IMR-90 (cell line): ENCODE results near the gene TRIM44.

Source experiments
- BHLHE40 ChIP-seq: fragments of 150-350 bp; IDR thresholded peaks from 2 replicates; pipeline ENCODE4 v1.6.1; 2016; ENCODE audit warnings: mild to moderate bottlenecking, low read depth, low read length
- CEBPB ChIP-seq: IDR thresholded peaks from 2 replicates; pipeline ENCODE4 v1.6.1; 2012; ENCODE audit warnings: low read depth, low read length, improper control_type of control experiment
- CTCF ChIP-seq: conservative IDR thresholded peaks from 2 replicates; pipeline ENCODE4 v1.5.1; 2012; ENCODE audit warnings: mild to moderate bottlenecking, low read depth, low read length, improper control_type of control experiment
- ELK1 ChIP-seq: fragments of 150-350 bp; IDR thresholded peaks from 2 replicates; pipeline ENCODE4 v1.6.1; 2016; ENCODE audit warnings: low read depth, mild to moderate bottlenecking, low read length, moderate library complexity, borderline replicate concordance
- FOS ChIP-seq: fragments of 150-350 bp; IDR thresholded peaks from 2 replicates; pipeline ENCODE4 v1.6.1; 2016; ENCODE audit warnings: low read depth, low read length
- MAFK ChIP-seq: IDR thresholded peaks from 2 replicates; pipeline ENCODE4 v1.6.1; 2012; ENCODE audit warnings: low read depth, low read length, improper control_type of control experiment
- MXI1 ChIP-seq: IDR thresholded peaks from 2 replicates; pipeline ENCODE4 v1.6.1; 2012; ENCODE audit warnings: low read depth, mild to moderate bottlenecking, low read length, moderate library complexity, borderline replicate concordance
- NFE2L2 ChIP-seq: fragments of 150-350 bp; IDR thresholded peaks from 2 replicates; pipeline ENCODE4 v1.6.1; 2016; ENCODE audit warnings: low read depth, mild to moderate bottlenecking, low read length
- POLR2A ChIP-seq: IDR thresholded peaks from 2 replicates; pipeline ENCODE4 v1.6.1; 2012; ENCODE audit warnings: mild to moderate bottlenecking, low read depth, low read length
- RAD21 ChIP-seq: IDR thresholded peaks from 2 replicates; pipeline ENCODE4 v1.6.1; 2012; ENCODE audit warnings: low read length, improper control_type of control experiment
- RCOR1 ChIP-seq: IDR thresholded peaks from 2 replicates; pipeline ENCODE4 v1.6.1; 2012; ENCODE audit warnings: mild to moderate bottlenecking, low read length, improper control_type of control experiment; ENCODE audit not compliant: insufficient replicate concordance
- RFX5 ChIP-seq: IDR thresholded peaks from 2 replicates; pipeline ENCODE4 v1.8.0; 2012; ENCODE audit warnings: low read depth, mild to moderate bottlenecking, low read length, moderate library complexity
- TF ChIP-seq, protein P1 (sequence below): fragments of 150-350 bp; IDR thresholded peaks from 2 replicates; pipeline ENCODE4 v1.6.1; 2017; ENCODE audit warnings: mild to moderate bottlenecking, antibody characterized with exemption, low read length, low read depth

DNA sequence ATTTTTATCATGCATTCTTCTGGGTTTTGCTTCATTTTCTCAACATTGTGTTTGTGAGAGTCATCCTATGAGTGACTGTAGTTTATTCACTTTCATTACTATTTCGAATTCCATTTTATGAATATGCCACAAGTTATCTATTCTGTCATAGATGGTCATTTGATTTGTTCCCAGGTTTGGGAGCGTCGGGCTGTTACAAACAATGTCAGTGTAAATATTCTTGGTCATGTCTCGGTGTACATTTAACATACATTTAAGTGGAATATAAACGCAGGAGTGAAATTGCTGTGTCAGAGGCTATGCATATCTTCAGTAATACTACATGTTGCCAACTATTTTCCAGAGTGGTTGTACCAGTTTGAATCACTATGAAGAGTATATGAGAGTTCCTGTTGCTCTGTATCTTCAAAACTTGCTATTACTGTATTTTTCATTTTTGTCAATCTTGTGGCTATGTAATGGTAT, 2.4 kb downstream of the TRIM44 start:
- TF ChIP-seq CTCF (no peak), MXI1 (no peak), CEBPB (no peak), MAFK (no peak), POLR2A (no peak), BHLHE40 (no peak), RAD21 (no peak), RCOR1 (no peak), RFX5 (no peak), FOS (no peak), NFE2L2 (no peak), ELK1 (no peak)
- TF ChIP-seq, protein P1, sequence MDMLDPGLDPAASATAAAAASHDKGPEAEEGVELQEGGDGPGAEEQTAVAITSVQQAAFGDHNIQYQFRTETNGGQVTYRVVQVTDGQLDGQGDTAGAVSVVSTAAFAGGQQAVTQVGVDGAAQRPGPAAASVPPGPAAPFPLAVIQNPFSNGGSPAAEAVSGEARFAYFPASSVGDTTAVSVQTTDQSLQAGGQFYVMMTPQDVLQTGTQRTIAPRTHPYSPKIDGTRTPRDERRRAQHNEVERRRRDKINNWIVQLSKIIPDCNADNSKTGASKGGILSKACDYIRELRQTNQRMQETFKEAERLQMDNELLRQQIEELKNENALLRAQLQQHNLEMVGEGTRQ: no peak
